Suprapubic skin (tissue), 4 donors: ENCODE results near the gene MYO1E. TPM values are rescaled to one million over a fixed set of nuclear protein-coding genes. Genes with fewer than 3 reads are reported as not detected.

ENCODE experiments used
- DNase-seq, 2 donors: peaks; one replicate each; pipeline ENCODE4 v3.0.0-alpha.2; 2019; ENCODE audit warnings: low spot score in 2 of 2
- H3K27ac ChIP-seq: fragments of 200-600 bp; sonication (generic); one replicate; pipeline ENCODE4 v1.5.1; 2019
- H3K27me3 ChIP-seq: fragments of 200-600 bp; sonication (generic); one replicate; pipeline ENCODE4 v1.5.1; 2019
- H3K36me3 ChIP-seq: fragments of 200-600 bp; sonication (generic); one replicate; pipeline ENCODE4 v1.5.1; 2019
- H3K4me1 ChIP-seq: fragments of 200-600 bp; sonication (generic); one replicate; pipeline ENCODE4 v1.5.1; 2019
- H3K4me3 ChIP-seq: fragments of 200-600 bp; sonication (generic); one replicate; pipeline ENCODE4 v1.5.1; 2019; ENCODE audit warnings: mild to moderate bottlenecking
- H3K9me3 ChIP-seq: fragments of 200-600 bp; sonication (generic); one replicate; pipeline ENCODE4 v1.5.1; 2019
- EP300 ChIP-seq: sonication (generic); formaldehyde crosslinking; IDR thresholded peaks from one replicate; pipeline ENCODE4 v1.6.1; 2017; ENCODE audit warnings: antibody characterized with exemption
- POLR2A ChIP-seq, 2 donors: fragments of 450-650 bp; IDR thresholded peaks; one replicate each; pipeline ENCODE4 v1.6.1; 2017; ENCODE audit warnings: antibody characterized with exemption in 2 of 2, mild to moderate bottlenecking in 2 of 2, moderate library complexity in 2 of 2
- POLR2AphosphoS5 ChIP-seq, 3 donors: sonication (generic); formaldehyde crosslinking; IDR thresholded peaks; one replicate each; pipeline ENCODE4 v1.6.1; 2017; ENCODE audit warnings: antibody characterized with exemption in 3 of 3
- WGBS: methylation state at CpG from one replicate; pipeline ENCODE4 v1.1.5; 2018; 5-methylcytosine and 5-hydroxymethylcytosine counted together
- total RNA-seq, 4 donors: library from RNA; depleted of rRNA; stranded (reverse); fragments of >200 nt; gene quantifications; one replicate each; pipeline ENCODE4 v1.1.0, GENCODE V29; 2016
- TF ChIP-seq, protein P1 (sequence below), 2 donors: fragments of 200-600 bp in 1 of 2; fragments of 450-650 bp in 1 of 2; sonication (generic) in 1 of 2; IDR thresholded peaks; one replicate each; pipeline ENCODE4 v1.5.1; 2016 to 2019; ENCODE audit warnings: antibody characterized with exemption in 2 of 2, mild to moderate bottlenecking in 1 of 2, moderate library complexity in 1 of 2

MYO1E gene
- total RNA-seq, 4 donors from 2014 or later, result 79.7 to 171 (median 144) TPM

DNA sequence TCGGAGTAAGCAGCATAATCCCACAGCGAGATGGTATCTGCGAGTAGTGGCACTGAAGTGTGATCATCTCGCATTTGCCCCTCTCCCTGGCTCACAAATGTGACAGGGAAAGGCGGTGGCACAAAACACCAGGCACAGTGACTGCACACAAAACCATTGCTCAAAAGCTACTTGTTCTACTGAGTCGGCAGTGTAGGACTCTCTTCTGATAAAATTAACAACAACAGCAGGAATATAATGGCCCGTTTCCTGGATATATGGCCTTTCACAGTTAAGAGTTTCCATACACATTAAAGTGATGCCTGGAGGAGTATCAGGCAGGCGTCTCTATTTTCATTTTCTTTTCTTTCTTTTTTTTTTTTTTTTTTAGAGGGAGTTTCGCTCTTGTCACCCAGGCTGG is 69.0 kb downstream of the MYO1E start:
- Histone ChIP-seq H3K36me3 (no peaks in the 10 kb centered on the region), H3K4me1 (peaks cover 26% of the 10 kb centered on the region), H3K27ac (no peak overlapping the region), H3K4me3 (no peak overlapping the region), H3K27me3 (no peaks in the 10 kb centered on the region), H3K9me3 (no peaks in the 10 kb centered on the region)
- DNase-seq, result no peak
- TF ChIP-seq POLR2A (IDR thresholded peaks at IDR 0.05) (no peak), EP300 (no peak), POLR2AphosphoS5 (IDR thresholded peaks at IDR 0.05) (no peak)
- TF ChIP-seq, protein P1, sequence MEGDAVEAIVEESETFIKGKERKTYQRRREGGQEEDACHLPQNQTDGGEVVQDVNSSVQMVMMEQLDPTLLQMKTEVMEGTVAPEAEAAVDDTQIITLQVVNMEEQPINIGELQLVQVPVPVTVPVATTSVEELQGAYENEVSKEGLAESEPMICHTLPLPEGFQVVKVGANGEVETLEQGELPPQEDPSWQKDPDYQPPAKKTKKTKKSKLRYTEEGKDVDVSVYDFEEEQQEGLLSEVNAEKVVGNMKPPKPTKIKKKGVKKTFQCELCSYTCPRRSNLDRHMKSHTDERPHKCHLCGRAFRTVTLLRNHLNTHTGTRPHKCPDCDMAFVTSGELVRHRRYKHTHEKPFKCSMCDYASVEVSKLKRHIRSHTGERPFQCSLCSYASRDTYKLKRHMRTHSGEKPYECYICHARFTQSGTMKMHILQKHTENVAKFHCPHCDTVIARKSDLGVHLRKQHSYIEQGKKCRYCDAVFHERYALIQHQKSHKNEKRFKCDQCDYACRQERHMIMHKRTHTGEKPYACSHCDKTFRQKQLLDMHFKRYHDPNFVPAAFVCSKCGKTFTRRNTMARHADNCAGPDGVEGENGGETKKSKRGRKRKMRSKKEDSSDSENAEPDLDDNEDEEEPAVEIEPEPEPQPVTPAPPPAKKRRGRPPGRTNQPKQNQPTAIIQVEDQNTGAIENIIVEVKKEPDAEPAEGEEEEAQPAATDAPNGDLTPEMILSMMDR (IDR thresholded peaks at IDR 0.05), result no peak
- WGBS, result 82% methylated on average over 9 of the region's 9 CpGs

DNA sequence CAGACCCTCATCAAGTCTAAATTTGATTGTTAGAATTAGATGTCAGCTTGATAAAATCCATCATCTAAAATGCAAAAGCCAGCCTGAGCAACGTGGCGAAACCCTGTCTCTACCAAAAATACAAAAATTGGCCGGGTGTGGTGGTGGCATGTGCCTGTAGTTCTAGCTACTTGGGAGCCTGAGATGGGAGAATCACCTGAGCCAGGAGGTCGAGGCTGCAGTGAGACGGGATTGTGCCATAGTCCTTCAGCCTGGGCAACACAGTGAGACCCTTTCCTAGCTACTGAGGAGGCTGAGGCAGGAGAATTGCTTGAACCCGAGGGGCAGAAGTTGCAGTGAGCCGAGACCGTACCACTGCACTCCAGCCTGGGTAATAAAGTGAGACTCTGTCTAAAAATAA is 69.5 kb downstream of the MYO1E start:
- WGBS, result 95% methylated on average over 8 of the region's 8 CpGs
- Histone ChIP-seq H3K4me1 (peaks cover 31% of the 10 kb centered on the region), H3K27me3 (no peaks in the 10 kb centered on the region), H3K36me3 (no peaks in the 10 kb centered on the region), H3K4me3 (no peak overlapping the region), H3K9me3 (no peaks in the 10 kb centered on the region), H3K27ac (no peak overlapping the region)
- TF ChIP-seq EP300 (no peak), POLR2AphosphoS5 (IDR thresholded peaks at IDR 0.05) (no peak)
- TF ChIP-seq, protein P1 (IDR thresholded peaks at IDR 0.05), result no peak
- no peak for DNase-seq

DNA sequence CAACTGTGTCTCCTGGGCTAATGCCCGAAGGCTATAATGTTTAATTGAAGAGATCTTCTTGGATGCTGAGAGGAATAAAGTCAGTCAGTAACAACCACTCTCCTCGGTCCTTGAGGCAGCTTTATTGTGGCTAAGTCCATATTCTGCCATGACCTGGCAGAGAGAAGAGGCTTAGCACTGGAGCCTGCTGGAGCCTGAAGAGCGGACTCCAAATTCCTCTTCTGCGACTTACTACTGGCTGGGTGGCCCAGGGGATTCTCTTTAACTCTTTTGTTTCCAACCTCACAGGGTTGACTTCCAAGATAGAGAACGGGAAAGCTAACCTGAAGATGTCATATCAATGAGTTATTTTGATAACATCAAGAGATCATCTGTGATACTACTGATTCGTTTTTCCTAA is 71.1 kb downstream of the MYO1E start:
- DNase-seq, result no peak
- no peaks in the 10 kb centered on the region for H3K36me3 ChIP-seq
- H3K4me1 ChIP-seq, result peaks cover 29% of the 10 kb centered on the region
- H3K4me3 ChIP-seq, result no peak overlapping the region
- no peaks in the 10 kb centered on the region for H3K27me3 ChIP-seq
- TF ChIP-seq EP300, result no peak
- no peak for TF ChIP-seq POLR2AphosphoS5 (IDR thresholded peaks at IDR 0.05)
- TF ChIP-seq POLR2A (IDR thresholded peaks at IDR 0.05), result no peak
- TF ChIP-seq, protein P1 (IDR thresholded peaks at IDR 0.05), result no peak
- no peak overlapping the region for H3K27ac ChIP-seq
- H3K9me3 ChIP-seq, result no peaks in the 10 kb centered on the region
- WGBS, result 82% methylated on average over 6 of the region's 6 CpGs

DNA sequence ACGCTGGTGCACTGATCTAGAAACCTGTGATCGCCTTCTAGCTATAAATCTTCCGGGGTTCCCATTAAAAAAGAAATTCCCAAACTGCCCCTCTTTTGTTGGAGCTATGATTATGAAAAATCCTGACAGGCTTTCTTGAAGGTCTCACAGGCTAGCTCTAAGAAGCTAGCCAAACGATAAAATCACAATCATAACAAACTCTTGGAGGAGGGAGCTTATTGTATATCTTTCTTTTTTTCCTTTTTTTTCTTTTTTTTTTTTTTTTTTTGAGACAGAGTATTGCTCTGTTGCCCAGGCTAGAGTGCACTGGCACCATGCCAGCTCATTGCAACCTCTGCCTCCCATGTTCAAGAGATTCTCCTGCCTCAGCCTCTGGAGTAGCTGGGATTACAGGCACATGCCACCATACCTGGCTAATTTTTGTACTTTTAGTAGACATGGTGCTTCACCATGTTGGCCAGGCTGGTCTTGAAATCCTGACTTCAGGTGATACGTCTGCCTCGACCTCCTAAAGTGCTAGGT is 72.0 kb downstream of the MYO1E start:
- Histone ChIP-seq H3K4me1 (peaks cover 35% of the 10 kb centered on the region), H3K9me3 (no peaks in the 10 kb centered on the region), H3K4me3 (no peak overlapping the region), H3K27me3 (no peaks in the 10 kb centered on the region), H3K27ac (peak overlapping the region; percentile 66), H3K36me3 (no peaks in the 10 kb centered on the region)
- TF ChIP-seq POLR2A (IDR thresholded peaks at IDR 0.05) (no peak), POLR2AphosphoS5 (IDR thresholded peaks at IDR 0.05) (no peak), EP300 (no peak)
- TF ChIP-seq, protein P1 (IDR thresholded peaks at IDR 0.05), result no peak
- no peak for DNase-seq
- 45% methylated on average over 6 of the region's 6 CpGs for WGBS

DNA sequence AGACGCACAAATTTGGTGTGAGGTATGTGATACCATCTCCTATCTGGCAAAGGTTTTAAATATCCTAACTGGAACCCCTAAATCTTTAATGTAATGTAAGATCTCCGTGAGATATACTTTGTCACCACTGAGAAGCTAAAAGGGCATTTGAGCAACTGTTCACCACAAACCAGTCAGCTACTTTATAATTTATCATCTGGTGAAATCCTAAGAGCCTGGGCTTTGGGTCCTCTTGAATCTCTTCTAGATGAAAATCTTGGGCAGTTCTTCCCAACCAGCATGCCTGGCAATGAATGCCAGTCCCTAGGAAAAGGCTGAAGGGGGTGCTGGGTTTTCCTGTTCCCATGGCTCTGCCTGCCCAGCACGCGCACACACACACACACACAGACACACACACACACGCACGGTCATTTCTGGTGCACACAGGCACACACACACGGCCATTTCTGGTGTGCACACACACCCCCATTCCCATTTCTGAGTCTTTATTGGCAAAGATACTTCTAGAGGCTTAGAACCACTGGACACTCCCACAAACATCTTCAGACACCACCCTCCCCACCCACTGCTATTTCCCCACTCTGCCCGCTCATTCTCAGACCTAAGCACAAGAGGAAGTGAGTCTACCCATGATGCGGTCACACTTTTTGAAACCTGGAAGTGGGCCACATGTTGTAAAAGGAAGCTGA is 72.6 kb downstream of the MYO1E start:
- peak; percentile 87 to 91 for DNase-seq
- H3K4me3 ChIP-seq, result no peak overlapping the region
- WGBS, result 51% methylated on average over 9 of the region's 9 CpGs
- no peaks in the 10 kb centered on the region for H3K27me3 ChIP-seq
- H3K36me3 ChIP-seq, result no peaks in the 10 kb centered on the region
- peak in 1 of 3 donors; percentile 66 for TF ChIP-seq POLR2AphosphoS5 (IDR thresholded peaks at IDR 0.05)
- TF ChIP-seq POLR2A (IDR thresholded peaks at IDR 0.05), result no peak
- H3K4me1 ChIP-seq, result peaks cover 41% of the 10 kb centered on the region
- no peaks in the 10 kb centered on the region for H3K9me3 ChIP-seq
- H3K27ac ChIP-seq, result peak overlapping the region; percentile 66
